GM23338 (cell line): ENCODE data around the gene DCDC1. TPM values are rescaled to one million over a fixed set of nuclear protein-coding genes. Genes with fewer than 3 reads are reported as not detected.

Experiments
- ATAC-seq: fragments of 200-7000 bp; cut with Tn5 transposase; 3 replicates; pipeline ENCODE4 v1.9.1; 2020
- DNase-seq: peaks from one replicate; pipeline ENCODE4 v3.0.0-alpha.2; 2015; ENCODE audit warnings: low spot score
- H2AFZ ChIP-seq: fragments of 200-600 bp; sonication (generic); 2 replicates; pipeline ENCODE4 v1.8.0; 2016; ENCODE audit warnings: antibody characterized with exemption, mild to moderate bottlenecking, moderate library complexity
- H3F3A ChIP-seq: fragments of 200-600 bp; sonication (generic); replicated peaks from 2 replicates; pipeline ENCODE4 v1.8.0; 2017; ENCODE audit warnings: antibody characterized with exemption, mixed run types, low read depth
- H3K27ac ChIP-seq: fragments of 200-600 bp; sonication (generic); 2 replicates; pipeline ENCODE4 v1.6.1; 2016; ENCODE audit warnings: low read depth
- H3K27me3 ChIP-seq: fragments of 200-600 bp; sonication (generic); 2 replicates; pipeline ENCODE4 v1.8.0; 2016; ENCODE audit warnings: mild to moderate bottlenecking, mixed run types, moderate library complexity; ENCODE audit not compliant: insufficient read depth
- H3K36me3 ChIP-seq: fragments of 200-600 bp; sonication (generic); 2 replicates; pipeline ENCODE4 v1.8.0; 2016; ENCODE audit warnings: mild to moderate bottlenecking; ENCODE audit not compliant: insufficient read depth
- H3K4me1 ChIP-seq: fragments of 200-600 bp; sonication (generic); 2 replicates; pipeline ENCODE4 v1.8.0; 2016; ENCODE audit warnings: mild to moderate bottlenecking, moderate library complexity; ENCODE audit not compliant: insufficient read depth
- H3K4me2 ChIP-seq: fragments of 200-600 bp; sonication (generic); 2 replicates; pipeline ENCODE4 v1.7.1; 2017; ENCODE audit warnings: mixed run types
- H3K4me3 ChIP-seq: fragments of 200-600 bp; sonication (generic); 2 replicates; pipeline ENCODE4 v1.6.1; 2016; ENCODE audit warnings: mixed run types
- H3K79me2 ChIP-seq: fragments of 200-600 bp; sonication (generic); replicated peaks from 2 replicates; pipeline ENCODE4 v1.8.0; 2017; ENCODE audit warnings: mild to moderate bottlenecking; ENCODE audit not compliant: insufficient read depth
- H3K9me2 ChIP-seq: fragments of 200-600 bp; sonication (generic); 2 replicates; pipeline ENCODE4 v1.8.0; 2017; ENCODE audit not compliant: insufficient read depth
- H4K20me1 ChIP-seq: fragments of 200-600 bp; sonication (generic); replicated peaks from 2 replicates; pipeline ENCODE4 v1.8.0; 2017; ENCODE audit warnings: mild to moderate bottlenecking; ENCODE audit not compliant: insufficient read depth
- H3K27ac Mint-ChIP-seq: 2 replicates; pipeline ENCODE4 v1.8.0; 2020; ENCODE audit warnings: inconsistent platforms, mild to moderate bottlenecking, moderate library complexity, mixed read lengths
- H3K27me3 Mint-ChIP-seq: 3 replicates; pipeline ENCODE4 v1.8.0; 2022; ENCODE audit warnings: low read depth, mild to moderate bottlenecking, moderate library complexity, mixed read lengths, inconsistent platforms; ENCODE audit not compliant: insufficient read depth, poor library complexity
- H3K36me3 Mint-ChIP-seq: 3 replicates; pipeline ENCODE4 v1.8.0; 2021; ENCODE audit warnings: low read depth, mild to moderate bottlenecking, inconsistent platforms, moderate library complexity, mixed read lengths
- H3K4me1 Mint-ChIP-seq: 3 replicates; pipeline ENCODE4 v1.8.0; 2020; ENCODE audit warnings: mild to moderate bottlenecking, inconsistent platforms, mixed read lengths
- H3K4me3 Mint-ChIP-seq: 3 replicates; pipeline ENCODE4 v1.8.0; 2021; ENCODE audit warnings: moderate library complexity, mild to moderate bottlenecking, inconsistent platforms, mixed read lengths
- H3K9me3 Mint-ChIP-seq: 3 replicates; pipeline ENCODE4 v1.8.0; 2020; ENCODE audit warnings: moderate library complexity, mild to moderate bottlenecking, inconsistent platforms, mixed read lengths
- CTCF ChIP-seq, 2 experiments: fragments of 200-600 bp in 1 of 2; sonication (generic) in 1 of 2; conservative IDR thresholded peaks; 2 replicates each; pipeline versions ENCODE4 v1.5.1 to v1.6.1; 2016 to 2017; ENCODE audit warnings: antibody characterized with exemption in 2 of 2, low read depth in 2 of 2, mild to moderate bottlenecking in 2 of 2, moderate library complexity in 1 of 2
- ZNF114 ChIP-seq: fragments of 250-450 bp; sonication (Bioruptor Pico); IDR thresholded peaks from 2 replicates; pipeline ENCODE4 v1.5.0; 2020; ENCODE audit warnings: mild to moderate bottlenecking, moderate library complexity
- ZNF331 ChIP-seq: fragments of 250-450 bp; sonication (Bioruptor Pico); IDR thresholded peaks from 2 replicates; pipeline ENCODE4 v1.5.0; 2020; ENCODE audit warnings: low read depth, mild to moderate bottlenecking, moderate library complexity
- polyA plus RNA-seq: library from polyadenylated mRNA; unstranded; fragments of >200 nt; fragmentation: Nextera tagmentation; extraction: Ambion mirVana; gene quantifications from 2 replicates; pipeline ENCODE4 v1.2.1, GENCODE V29; 2016
- total RNA-seq: library from RNA; depleted of rRNA; stranded (reverse); fragments of >200 nt; shearing (Covaris generic); gene quantifications from 2 replicates; pipeline ENCODE4 v1.2.3, GENCODE V29; 2014
- TF ChIP-seq, protein P1 (sequence below): fragments of 250-450 bp; sonication (Bioruptor Pico); IDR thresholded peaks from 2 replicates; pipeline ENCODE4 v1.5.0; 2020; ENCODE audit warnings: mild to moderate bottlenecking, moderate library complexity
- TF ChIP-seq, protein P2 (sequence below): IDR thresholded peaks from one replicate; pipeline ENCODE4 v1.6.1; 2018; ENCODE audit warnings: antibody characterized with exemption; ENCODE audit not compliant: unreplicated experiment

The DCDC1 gene
- total and polyA plus RNA-seq, 2 experiments from 2014 or later: 0.56 to 0.58 TPM

- DNase-seq (no peak), ATAC-seq (no peak)
- Histone ChIP-seq H3K79me2 (no peaks in the 10 kb centered on the region), H3K4me1 (peaks cover 8% of the 10 kb centered on the region; the same call in 1 of the 2 replicates), H3K9me2 (no peaks in the 10 kb centered on the region), H3F3A (no peaks in the 10 kb centered on the region), H3K36me3 (no peaks in the 10 kb centered on the region), H3K27me3 (no peaks in the 10 kb centered on the region), H2AFZ (no peak overlapping the region; the same call in 1 of the 2 replicates), H3K4me3 (no peak overlapping the region), H3K27ac (no peak overlapping the region), H4K20me1 (no peaks in the 10 kb centered on the region), H3K4me2 (no peak overlapping the region)
- Mint-ChIP-seq H3K4me3 (no peak overlapping the region), H3K27me3 (no peaks in the 10 kb centered on the region), H3K36me3 (no peaks in the 10 kb centered on the region), H3K9me3 (no peaks in the 10 kb centered on the region), H3K27ac (no peak overlapping the region), H3K4me1 (peaks cover 5% of the 10 kb centered on the region; the same call in 2 of the 3 replicates)
- TF ChIP-seq CTCF (conservative IDR thresholded peaks at IDR 0.05; ENCODE audit: low read depth in 2 of 2): no peak
- TF ChIP-seq ZNF331 (CRISPR knock-in tag): no peak
- TF ChIP-seq, protein P1, sequence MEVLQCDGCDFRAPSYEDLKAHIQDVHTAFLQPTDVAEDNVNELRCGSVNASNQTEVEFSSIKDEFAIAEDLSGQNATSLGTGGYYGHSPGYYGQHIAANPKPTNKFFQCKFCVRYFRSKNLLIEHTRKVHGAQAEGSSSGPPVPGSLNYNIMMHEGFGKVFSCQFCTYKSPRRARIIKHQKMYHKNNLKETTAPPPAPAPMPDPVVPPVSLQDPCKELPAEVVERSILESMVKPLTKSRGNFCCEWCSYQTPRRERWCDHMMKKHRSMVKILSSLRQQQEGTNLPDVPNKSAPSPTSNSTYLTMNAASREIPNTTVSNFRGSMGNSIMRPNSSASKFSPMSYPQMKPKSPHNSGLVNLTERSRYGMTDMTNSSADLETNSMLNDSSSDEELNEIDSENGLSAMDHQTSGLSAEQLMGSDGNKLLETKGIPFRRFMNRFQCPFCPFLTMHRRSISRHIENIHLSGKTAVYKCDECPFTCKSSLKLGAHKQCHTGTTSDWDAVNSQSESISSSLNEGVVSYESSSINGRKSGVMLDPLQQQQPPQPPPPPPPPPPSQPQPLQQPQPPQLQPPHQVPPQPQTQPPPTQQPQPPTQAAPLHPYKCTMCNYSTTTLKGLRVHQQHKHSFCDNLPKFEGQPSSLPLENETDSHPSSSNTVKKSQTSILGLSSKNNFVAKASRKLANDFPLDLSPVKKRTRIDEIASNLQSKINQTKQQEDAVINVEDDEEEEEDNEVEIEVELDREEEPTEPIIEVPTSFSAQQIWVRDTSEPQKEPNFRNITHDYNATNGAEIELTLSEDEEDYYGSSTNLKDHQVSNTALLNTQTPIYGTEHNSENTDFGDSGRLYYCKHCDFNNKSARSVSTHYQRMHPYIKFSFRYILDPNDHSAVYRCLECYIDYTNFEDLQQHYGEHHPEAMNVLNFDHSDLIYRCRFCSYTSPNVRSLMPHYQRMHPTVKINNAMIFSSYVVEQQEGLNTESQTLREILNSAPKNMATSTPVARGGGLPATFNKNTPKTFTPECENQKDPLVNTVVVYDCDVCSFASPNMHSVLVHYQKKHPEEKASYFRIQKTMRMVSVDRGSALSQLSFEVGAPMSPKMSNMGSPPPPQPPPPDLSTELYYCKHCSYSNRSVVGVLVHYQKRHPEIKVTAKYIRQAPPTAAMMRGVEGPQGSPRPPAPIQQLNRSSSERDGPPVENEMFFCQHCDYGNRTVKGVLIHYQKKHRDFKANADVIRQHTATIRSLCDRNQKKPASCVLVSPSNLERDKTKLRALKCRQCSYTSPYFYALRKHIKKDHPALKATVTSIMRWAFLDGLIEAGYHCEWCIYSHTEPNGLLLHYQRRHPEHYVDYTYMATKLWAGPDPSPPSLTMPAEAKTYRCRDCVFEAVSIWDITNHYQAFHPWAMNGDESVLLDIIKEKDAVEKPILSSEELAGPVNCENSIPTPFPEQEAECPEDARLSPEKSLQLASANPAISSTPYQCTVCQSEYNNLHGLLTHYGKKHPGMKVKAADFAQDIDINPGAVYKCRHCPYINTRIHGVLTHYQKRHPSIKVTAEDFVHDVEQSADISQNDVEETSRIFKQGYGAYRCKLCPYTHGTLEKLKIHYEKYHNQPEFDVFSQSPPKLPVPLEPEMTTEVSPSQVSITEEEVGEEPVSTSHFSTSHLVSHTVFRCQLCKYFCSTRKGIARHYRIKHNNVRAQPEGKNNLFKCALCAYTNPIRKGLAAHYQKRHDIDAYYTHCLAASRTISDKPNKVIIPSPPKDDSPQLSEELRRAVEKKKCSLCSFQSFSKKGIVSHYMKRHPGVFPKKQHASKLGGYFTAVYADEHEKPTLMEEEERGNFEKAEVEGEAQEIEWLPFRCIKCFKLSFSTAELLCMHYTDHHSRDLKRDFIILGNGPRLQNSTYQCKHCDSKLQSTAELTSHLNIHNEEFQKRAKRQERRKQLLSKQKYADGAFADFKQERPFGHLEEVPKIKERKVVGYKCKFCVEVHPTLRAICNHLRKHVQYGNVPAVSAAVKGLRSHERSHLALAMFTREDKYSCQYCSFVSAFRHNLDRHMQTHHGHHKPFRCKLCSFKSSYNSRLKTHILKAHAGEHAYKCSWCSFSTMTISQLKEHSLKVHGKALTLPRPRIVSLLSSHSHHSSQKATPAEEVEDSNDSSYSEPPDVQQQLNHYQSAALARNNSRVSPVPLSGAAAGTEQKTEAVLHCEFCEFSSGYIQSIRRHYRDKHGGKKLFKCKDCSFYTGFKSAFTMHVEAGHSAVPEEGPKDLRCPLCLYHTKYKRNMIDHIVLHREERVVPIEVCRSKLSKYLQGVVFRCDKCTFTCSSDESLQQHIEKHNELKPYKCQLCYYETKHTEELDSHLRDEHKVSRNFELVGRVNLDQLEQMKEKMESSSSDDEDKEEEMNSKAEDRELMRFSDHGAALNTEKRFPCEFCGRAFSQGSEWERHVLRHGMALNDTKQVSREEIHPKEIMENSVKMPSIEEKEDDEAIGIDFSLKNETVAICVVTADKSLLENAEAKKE (CRISPR knock-in tag): no peak
- no peak for TF ChIP-seq ZNF114 (CRISPR knock-in tag)
- TF ChIP-seq, protein P2, sequence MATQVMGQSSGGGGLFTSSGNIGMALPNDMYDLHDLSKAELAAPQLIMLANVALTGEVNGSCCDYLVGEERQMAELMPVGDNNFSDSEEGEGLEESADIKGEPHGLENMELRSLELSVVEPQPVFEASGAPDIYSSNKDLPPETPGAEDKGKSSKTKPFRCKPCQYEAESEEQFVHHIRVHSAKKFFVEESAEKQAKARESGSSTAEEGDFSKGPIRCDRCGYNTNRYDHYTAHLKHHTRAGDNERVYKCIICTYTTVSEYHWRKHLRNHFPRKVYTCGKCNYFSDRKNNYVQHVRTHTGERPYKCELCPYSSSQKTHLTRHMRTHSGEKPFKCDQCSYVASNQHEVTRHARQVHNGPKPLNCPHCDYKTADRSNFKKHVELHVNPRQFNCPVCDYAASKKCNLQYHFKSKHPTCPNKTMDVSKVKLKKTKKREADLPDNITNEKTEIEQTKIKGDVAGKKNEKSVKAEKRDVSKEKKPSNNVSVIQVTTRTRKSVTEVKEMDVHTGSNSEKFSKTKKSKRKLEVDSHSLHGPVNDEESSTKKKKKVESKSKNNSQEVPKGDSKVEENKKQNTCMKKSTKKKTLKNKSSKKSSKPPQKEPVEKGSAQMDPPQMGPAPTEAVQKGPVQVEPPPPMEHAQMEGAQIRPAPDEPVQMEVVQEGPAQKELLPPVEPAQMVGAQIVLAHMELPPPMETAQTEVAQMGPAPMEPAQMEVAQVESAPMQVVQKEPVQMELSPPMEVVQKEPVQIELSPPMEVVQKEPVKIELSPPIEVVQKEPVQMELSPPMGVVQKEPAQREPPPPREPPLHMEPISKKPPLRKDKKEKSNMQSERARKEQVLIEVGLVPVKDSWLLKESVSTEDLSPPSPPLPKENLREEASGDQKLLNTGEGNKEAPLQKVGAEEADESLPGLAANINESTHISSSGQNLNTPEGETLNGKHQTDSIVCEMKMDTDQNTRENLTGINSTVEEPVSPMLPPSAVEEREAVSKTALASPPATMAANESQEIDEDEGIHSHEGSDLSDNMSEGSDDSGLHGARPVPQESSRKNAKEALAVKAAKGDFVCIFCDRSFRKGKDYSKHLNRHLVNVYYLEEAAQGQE: no peak
These were observed 13.7 kb downstream of the DCDC1 start for GRCh38 chr11:31355817-31356216.
